Suprapubic skin (tissue), 4 donors: ENCODE data around the gene AHRR.

Experiments
- POLR2A ChIP-seq, 2 donors: fragments of 450-650 bp; IDR thresholded peaks; one replicate each; pipeline ENCODE4 v1.6.1; 2017; ENCODE audit warnings: antibody characterized with exemption in 2 of 2, mild to moderate bottlenecking in 2 of 2, moderate library complexity in 2 of 2
- POLR2AphosphoS5 ChIP-seq, 3 donors: sonication (generic); formaldehyde crosslinking; IDR thresholded peaks; one replicate each; pipeline ENCODE4 v1.6.1; 2017; ENCODE audit warnings: antibody characterized with exemption in 3 of 3
- TF ChIP-seq, protein P1 (sequence below), 2 donors: fragments of 200-600 bp in 1 of 2; fragments of 450-650 bp in 1 of 2; sonication (generic) in 1 of 2; IDR thresholded peaks; one replicate each; pipeline ENCODE4 v1.5.1; 2016 to 2019; ENCODE audit warnings: antibody characterized with exemption in 2 of 2, mild to moderate bottlenecking in 1 of 2, moderate library complexity in 1 of 2

DNA sequence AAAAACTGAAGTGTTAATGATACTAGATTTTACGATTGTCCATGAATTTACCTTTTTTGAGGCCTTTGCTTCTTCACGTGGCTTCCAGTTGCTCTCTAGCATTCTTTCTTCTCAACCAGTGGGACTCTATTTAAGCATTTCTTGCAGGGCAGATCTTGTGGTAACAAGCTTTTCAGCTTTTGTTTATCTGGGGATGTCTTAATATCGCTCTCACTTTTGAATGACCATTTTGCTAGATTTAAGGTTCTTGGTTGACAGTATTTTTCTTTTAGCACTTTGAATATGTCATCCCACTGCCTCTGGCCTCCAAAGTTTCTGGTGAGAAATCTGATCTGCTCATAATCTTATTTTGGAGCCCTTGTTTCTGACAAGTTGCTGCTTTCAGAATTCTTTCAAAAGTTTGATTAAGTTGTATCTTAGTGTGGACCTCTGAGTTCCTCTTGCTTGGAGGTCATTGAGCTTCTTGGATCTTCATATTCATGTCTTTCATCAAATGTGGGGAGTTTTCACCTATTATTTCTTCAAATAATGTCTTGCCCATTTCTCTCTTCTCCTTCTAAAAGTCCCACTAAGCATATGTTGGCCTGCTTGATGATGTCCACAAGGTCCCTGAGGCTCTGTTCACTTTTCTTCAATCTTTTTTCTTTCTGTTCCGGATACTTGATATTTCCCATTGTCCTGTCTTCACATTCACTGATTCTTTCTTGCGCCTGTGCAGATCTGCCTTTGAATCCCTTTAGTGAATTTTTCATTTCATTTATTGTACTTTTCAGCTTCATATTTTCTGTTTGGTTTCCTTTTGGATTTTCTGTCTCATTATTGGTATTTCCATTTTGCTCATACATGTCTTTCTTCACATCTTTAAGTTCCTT is 130.3 kb downstream of the AHRR start:
- TF ChIP-seq POLR2A (IDR thresholded peaks at IDR 0.05) (no peak), POLR2AphosphoS5 (IDR thresholded peaks at IDR 0.05) (no peak)
- TF ChIP-seq, protein P1, sequence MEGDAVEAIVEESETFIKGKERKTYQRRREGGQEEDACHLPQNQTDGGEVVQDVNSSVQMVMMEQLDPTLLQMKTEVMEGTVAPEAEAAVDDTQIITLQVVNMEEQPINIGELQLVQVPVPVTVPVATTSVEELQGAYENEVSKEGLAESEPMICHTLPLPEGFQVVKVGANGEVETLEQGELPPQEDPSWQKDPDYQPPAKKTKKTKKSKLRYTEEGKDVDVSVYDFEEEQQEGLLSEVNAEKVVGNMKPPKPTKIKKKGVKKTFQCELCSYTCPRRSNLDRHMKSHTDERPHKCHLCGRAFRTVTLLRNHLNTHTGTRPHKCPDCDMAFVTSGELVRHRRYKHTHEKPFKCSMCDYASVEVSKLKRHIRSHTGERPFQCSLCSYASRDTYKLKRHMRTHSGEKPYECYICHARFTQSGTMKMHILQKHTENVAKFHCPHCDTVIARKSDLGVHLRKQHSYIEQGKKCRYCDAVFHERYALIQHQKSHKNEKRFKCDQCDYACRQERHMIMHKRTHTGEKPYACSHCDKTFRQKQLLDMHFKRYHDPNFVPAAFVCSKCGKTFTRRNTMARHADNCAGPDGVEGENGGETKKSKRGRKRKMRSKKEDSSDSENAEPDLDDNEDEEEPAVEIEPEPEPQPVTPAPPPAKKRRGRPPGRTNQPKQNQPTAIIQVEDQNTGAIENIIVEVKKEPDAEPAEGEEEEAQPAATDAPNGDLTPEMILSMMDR (IDR thresholded peaks at IDR 0.05), result no peak
